ENCODE data around the gene MORC2.
A peak's percentile ranks its signal among the peaks of the same experiment; 100 is the strongest.

Gene MORC2

DNA sequence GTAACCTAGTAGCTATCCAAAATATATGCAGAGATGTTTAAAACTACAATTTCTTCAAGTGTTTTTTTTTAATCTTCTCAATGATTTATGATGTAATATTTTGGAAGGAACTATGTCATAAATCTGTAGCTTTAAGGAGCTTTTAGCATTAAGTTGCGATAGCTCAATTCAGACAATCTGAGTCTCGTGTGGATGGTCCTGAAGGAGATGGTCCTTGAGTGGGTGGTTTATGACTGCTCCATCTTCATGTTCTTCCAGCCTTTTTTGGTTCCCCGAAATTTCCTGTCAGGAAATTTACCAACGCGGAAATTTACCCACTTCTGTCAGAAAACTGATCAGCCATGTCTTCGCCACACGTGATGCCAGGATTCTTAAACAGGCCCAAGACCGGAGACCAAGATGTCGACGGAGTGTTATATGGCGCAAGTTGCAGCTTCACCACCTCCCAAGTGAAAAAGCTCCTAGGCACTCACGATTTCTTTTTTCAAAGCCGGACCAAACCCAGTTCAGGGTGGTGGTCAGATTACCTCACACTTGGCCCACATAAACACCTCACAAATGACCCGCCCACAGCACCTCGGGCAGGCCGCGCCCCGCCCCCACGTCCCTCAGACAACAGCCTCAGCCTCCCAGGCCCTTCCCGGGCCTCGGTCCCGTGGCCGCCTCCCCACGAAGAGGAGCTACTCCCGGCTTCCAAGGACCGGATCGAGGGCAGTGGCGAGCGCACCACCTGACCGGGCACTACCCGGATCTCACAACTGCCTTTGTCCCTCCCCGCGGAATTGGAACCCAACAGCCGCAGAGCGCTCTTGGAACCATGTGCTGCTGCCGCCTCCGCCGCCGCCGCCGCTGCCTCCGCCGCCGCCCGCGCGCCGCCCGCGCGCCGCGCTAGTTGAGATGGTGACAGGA lies at the start of gene MORC2:
Gene MORC2, minus strand, starts transcription at position 760 of the 909 bp plus-strand sequence. CDS start 885 bp downstream, outside the sequence.
- DNase-seq (ENCODE audit: low read depth in 2 of 2), result no peak

DNA sequence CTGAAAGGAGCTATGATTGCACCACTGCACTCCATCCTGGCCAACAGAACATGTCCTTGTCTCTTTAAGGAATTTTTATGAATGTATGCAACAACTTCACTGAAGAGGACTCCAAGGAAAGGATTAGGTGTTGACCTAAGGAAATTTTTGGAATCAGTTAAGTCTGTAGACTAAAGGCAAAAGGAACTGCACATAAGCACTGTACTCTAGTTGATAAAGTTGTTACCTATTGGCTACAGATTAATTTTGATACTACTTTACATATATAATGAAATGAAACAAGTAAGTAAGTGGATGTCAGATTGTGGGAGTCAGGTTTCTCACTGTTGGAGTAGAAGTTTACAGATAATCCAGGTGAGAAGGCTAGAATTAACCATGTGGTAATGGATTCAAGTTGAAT lies 37.0 kb upstream of the MORC2 start:
- no peak for DNase-seq (ENCODE audit: low read depth in 2 of 2)

DNA sequence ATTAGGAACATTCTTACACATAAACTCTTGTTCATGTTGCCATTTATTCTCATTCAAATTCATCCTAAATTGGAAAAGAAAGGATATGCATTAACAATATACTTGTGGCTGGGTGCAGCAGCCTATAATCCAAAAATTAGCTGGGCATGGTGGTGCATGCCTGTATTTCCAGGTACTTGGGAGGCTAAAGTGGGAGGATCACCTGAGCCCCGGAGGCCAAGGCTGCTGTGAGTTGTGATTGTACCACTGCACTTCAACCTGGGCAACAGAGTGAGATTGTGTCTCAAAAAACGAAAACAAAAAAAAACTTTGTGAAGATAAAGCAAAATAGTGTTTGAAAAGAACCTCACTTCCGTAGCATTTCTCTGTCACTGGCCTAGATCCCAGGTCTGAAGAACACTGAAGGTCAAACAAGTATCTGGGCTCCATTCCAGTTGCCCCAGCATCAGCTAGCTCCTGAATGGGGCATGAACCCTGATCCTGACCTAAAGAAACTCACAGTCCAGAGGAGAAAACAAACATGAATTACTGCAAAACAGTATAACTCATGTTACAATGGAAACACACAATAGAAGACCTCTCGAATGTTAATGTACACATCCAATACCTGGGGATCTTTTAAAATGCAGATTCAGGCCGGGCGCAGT lies 32.7 kb upstream of the MORC2 start:
- DNase-seq (ENCODE audit: low read depth in 2 of 2), result no peak

- no peak for DNase-seq (ENCODE audit: low read depth in 2 of 2)
Measured at GRCh38 chr22:30998329-30998728, 29.8 kb upstream of the MORC2 start.

DNA sequence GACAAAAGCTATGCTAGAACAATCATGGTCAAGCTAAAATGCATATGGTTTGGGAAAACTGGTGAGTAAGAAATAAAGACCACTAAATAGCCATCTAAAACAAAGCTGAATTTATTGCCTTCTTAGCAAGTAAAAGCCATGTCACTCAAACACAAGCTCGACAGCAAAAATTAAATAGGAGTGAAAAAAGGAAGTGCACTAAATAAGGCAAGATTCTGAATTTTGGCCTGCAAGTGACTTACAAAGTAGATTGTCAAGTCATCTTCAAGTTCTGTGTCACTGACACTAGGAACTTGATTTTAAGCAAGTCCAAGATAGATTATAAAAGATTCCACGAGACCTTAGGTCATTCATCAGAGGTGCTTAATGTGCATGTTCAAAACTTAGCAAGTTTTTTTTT lies 27.9 kb upstream of the MORC2 start:
- no peak for DNase-seq (ENCODE audit: low read depth in 2 of 2)

DNA sequence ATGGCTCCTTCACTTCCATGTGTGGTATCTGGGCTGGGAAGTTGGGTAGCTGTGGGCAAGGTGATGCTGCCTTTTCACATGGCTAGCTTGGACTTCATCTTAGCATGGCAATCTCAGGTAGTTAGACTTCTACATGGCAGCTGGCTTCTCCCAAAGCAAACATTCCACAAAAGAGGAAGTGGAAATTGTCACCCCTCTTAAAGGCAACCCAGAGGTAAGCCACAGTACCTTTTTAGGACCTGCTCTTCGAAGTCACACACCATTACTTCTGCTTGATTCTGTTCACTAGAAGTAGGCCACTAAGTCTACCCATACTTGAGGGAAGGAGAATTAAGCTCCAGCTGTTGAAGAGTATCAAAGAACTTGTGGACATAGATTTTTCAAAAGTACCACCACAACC lies 26.4 kb upstream of the MORC2 start:
- DNase-seq (ENCODE audit: low read depth in 2 of 2), result no peak

DNA sequence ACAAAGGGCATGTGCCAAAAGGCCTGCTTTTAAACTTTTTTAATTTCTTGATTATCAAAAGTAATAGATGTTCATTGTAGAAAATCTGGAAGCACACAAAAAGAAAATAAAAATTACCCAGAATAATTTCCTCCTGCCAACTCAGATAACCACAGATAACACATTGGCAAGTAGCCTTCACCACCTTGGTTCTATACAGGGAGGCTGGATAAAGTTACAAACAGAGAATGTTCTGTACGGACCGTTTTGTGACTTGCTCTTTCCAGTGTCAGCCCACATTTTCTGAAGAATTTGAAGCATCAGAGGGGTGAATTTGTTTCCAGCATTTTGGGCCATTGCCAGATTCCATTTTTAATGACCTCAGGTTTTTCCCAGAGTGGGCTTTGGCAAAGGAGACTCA lies 24.0 kb upstream of the MORC2 start:
- no peak for DNase-seq (ENCODE audit: low read depth in 2 of 2)

- DNase-seq (ENCODE audit: low read depth in 2 of 2), result no peak
Measured at GRCh38 chr22:30990690-30991089, 22.1 kb upstream of the MORC2 start.

- no peak for DNase-seq (ENCODE audit: low read depth in 2 of 2)
Measured at GRCh38 chr22:30989474-30989873, 20.9 kb upstream of the MORC2 start.

DNA sequence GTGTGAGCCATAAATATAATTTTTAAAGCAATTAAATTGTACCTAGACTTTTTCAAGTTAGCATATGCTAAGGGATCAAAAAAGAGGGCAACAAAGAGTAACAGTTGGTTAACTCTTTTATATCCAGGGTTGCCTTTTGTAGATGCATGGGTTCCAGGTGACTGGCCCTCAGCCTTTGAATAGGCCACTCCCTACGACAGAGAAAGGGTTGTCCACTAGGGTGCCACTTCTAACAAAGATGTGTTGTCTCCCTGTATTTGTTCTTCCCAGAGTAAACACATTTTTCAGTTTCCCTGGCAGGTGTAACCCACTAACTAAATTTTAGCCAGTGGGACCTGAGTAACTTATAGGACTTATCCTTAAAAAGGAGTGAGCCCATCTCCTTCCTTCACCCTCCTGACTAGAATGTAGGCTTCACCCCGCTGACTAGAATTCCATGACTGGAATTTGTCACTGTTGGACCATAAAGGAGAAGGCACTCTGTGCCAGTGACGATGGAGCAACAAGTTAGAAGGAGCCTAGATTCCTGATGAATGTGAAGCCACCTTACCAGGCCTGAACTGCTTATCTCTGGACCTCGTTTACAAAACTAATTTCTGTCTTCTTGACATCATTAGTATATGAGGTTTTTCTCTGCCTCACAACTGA lies 17.1 kb upstream of the MORC2 start:
- DNase-seq (ENCODE audit: low read depth in 2 of 2), result no peak

GRCh38 chr22:30984317-30984716 lies 15.7 kb upstream of the MORC2 start:
- DNase-seq (ENCODE audit: low read depth in 2 of 2), result no peak

DNA sequence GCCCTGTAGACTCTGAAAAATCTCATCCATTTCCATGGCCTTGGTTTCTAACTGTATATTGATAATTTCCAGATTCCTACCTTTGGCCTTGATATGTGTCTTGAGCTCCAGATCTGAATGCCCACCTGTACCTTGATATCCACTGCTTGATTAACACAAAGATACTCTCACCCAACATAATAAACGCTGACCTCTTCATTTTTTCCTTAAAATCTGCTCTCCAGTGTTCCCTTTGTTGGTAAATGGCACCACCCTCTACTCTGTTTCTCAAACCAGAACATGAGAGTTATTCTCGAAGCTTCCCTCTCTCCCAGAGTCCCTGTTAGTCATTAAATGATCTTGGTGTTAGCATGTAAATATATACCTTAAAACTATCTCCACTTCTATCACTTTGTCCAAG lies 13.9 kb upstream of the MORC2 start:
- DNase-seq (ENCODE audit: low read depth in 2 of 2), result no peak

- no peak for DNase-seq (ENCODE audit: low read depth in 2 of 2)
Measured at GRCh38 chr22:30979932-30980331, 11.4 kb upstream of the MORC2 start.

DNA sequence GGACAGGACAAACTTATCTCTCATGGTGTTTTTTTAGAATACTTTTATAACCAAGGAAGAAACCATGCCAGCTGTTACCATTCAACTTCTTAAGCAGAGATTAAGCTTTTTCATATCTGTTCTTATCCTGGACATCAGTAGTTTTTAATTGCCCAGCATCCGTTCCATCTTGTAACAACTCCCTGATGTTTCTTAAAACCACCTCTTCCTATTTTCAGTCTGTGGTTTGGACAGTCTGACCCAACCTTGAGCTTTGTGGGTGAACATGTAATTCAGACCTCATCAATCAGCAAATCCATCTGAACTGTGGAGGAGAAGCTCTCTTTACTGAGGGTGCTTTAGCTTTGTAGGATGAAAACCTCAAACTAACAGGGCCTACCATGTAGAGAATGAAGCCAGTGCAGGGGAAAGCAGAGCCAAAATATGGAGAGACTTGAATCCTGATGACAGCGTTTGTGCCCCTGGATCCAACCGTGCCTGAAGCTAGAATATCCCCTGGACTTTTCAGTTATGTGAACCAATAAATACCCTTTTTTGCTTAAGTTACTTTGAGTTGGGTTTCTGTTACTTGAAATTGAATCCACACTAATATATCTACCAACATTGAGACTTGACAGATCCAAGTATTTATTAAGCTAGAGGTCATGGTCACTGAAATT lies 9.9 kb upstream of the MORC2 start:
- no peak for DNase-seq (ENCODE audit: low read depth in 2 of 2)

GRCh38 chr22:30970356-30970746 lies 1.8 kb upstream of the MORC2 start:
- no peak for DNase-seq (ENCODE audit: low read depth in 2 of 2)

DNA sequence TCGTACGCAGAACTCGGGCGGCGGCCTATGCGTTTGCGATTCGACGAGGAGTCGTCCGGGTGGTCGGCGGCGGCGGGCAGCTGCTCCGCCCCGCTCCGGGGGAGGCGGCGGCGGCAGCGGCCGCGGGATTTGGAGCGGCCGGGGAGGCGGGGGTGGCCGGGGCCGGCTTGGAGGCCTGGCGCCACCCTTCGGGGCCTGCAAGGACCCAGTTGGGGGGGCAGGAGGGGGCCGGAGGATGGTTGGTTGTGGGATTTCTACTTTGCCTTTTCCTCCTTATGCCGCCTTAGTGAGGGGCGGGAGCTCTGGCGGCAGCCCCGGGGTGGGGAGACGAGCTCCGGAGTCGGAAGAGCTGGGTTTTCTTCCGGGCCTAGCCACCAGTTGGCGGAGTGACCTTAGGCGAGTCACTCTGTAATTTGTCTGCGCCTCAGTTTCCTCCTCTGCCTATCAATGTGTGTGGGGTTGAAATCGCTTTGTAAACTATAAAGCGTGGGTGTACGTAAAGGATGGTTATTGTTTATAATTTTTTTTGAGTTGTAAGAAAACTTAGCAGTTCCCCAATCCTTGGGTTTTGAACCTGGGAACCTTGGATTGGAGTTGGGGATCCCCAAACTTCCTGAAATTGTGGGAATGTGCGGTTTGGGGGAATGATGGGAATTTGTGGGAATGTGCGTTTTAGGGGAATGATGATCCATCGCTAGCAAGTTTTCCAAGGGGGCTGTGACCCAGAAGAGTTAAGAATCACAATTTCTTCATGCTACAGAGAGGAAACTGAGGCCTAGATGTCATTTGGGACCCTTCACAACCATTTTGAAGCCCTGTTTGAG lies 1.2 kb upstream of the MORC2 start:
- DNase-seq (ENCODE audit: low read depth in 2 of 2), result peak in 1 of 2 donors; percentile 21

GRCh38 chr22:30968924-30969531 lies 454 bp upstream of the MORC2 start, which contains the start of gene TUG1:
Gene TUG1, plus strand, starts transcription at chr22:30969265.
- peak; percentile 88 to 94 for DNase-seq (ENCODE audit: low read depth in 2 of 2)

- no peak for DNase-seq (ENCODE audit: low read depth in 2 of 2)
Measured at GRCh38 chr22:30964858-30965257, 3.7 kb downstream of the MORC2 start.

GRCh38 chr22:30955153-30955552 lies 13.4 kb downstream of the MORC2 start:
- no peak for DNase-seq (ENCODE audit: low read depth in 2 of 2)

DNA sequence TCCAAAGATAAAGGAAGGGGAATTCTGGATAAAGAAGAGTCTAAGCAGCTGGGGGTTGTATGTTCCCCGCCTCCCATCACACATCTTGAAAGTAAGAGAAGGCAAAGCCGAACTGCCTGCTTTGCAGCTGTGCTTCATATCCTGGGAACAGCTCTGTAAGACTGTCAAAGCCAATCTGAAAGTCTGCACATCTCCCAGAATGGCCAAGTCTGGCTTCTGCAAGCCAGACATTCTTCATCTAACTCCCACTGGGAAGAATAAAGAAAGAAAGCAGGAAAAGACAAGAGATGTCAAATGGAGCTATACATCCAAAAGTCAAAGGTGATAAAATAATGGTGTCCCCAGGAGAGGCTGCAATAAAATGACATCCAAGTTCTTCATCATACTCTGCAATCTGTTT lies 15.4 kb downstream of the MORC2 start:
- DNase-seq (ENCODE audit: low read depth in 2 of 2), result no peak
